Fibroblast of skin of right biceps (primary cell): ENCODE results near the gene MGST3.
"Not testable (repeated sequence)": the region's sequence is repeated elsewhere in the genome, so short reads cannot be mapped to it uniquely, and the experiment has no call there.

Experiments
- DNase-seq: peaks from one replicate; pipeline ENCODE4 v3.0.0-alpha.2; 2013

MGST3 gene

DNA sequence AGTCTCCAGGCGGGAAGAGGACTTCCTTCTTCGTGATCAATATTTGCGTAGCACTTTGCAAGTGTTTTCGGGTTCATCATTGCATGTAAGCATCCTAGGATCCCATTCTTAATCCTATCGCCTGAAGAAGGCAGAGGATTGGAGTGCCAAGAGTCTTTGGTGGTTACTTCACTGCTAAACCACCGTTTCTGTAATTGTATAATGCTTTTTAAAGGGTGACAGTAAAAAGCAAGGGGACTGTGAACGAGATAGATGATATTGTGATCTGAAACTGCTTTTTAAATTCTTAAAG, 67.7 kb downstream of the MGST3 start:
- DNase-seq = no peak

DNA sequence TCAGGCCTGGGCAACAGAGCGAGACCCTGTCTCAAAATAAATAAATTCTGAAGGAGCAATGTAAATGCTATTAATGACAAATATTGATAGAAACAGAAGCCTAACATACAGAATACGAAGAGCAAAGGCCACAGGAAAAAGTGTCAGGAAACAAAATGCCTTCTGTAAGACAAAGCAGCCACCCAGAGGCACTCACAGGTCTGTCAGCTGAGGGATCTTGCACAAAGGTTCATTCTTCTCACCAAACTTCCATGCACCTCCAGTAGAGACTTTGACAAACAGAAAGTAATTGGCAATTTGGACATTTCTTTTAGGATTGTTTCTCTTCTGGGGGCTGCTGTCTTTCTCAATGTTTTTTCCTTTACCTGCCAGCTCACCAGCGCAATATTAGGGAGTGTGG, 68.5 kb downstream of the MGST3 start:
- no peak for DNase-seq

DNA sequence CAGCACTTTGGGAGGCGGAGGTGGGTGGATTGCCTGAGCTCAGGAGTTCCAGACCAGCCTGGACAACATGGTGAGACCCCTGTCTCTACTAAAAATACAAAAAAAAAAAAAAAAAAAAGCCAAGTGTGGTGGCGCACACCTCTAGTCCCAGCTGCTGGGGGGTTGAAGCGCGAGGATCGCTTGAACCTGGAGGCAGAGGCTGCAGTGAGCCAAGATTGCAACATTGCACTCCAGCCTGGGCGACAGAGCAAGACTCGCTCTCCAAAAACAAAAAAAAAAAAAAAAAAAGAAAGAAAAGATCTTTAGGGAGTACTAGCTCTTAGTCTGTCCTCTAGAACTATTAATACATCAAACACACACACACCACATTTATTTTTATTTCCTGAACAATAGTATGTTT, 70.9 kb downstream of the MGST3 start:
- not testable (repeated sequence) for DNase-seq

- no peak for DNase-seq
These were observed 72.6 kb downstream of the MGST3 start for GRCh38 chr1:165703648-165704047.
